GM18909 (cell line): ENCODE results near the gene ZNF319.
"Not testable (repeated sequence)": the region's sequence is repeated elsewhere in the genome, so short reads cannot be mapped to it uniquely, and the experiment has no call there.

ENCODE experiments used
- ATAC-seq: cut with Tn5 transposase; IDR thresholded peaks from one replicate; pipeline ENCODE4 v1.9.1; 2021; ENCODE audit warnings: mild to moderate bottlenecking; ENCODE audit not compliant: unreplicated experiment, poor library complexity

Gene ZNF319

GRCh38 chr16:58022601-58023371 lies 22.3 kb upstream of the ZNF319 start:
- no peak for ATAC-seq

- ATAC-seq = no peak
Observed at GRCh38 chr16:58021661-58022551, 21.4 kb upstream of the ZNF319 start.

GRCh38 chr16:58020628-58021521 lies 20.4 kb upstream of the ZNF319 start:
- no peak for ATAC-seq

GRCh38 chr16:58019866-58020538 lies 19.5 kb upstream of the ZNF319 start:
- no peak for ATAC-seq

- no peak for ATAC-seq
Observed at GRCh38 chr16:58018803-58019202, 18.3 kb upstream of the ZNF319 start.

- no peak for ATAC-seq
Observed at GRCh38 chr16:58016840-58017446, 16.5 kb upstream of the ZNF319 start.

GRCh38 chr16:58013201-58013956 lies 12.9 kb upstream of the ZNF319 start:
- ATAC-seq = no peak

- ATAC-seq = no peak
Observed at GRCh38 chr16:58012481-58012880, 12.0 kb upstream of the ZNF319 start.

- no peak for ATAC-seq
Observed at GRCh38 chr16:58011652-58012051, 11.2 kb upstream of the ZNF319 start.

- no peak for ATAC-seq
Observed at GRCh38 chr16:58010886-58011285, 10.4 kb upstream of the ZNF319 start.

GRCh38 chr16:58009856-58010416 lies 9.5 kb upstream of the ZNF319 start:
- ATAC-seq = no peak

- ATAC-seq = not testable (repeated sequence)
Observed at GRCh38 chr16:58004736-58005135, 4.3 kb upstream of the ZNF319 start.

- ATAC-seq = no peak
Observed at GRCh38 chr16:58002936-58003335, 2.5 kb upstream of the ZNF319 start.

GRCh38 chr16:58002416-58002800 lies 1.9 kb upstream of the ZNF319 start:
- no peak for ATAC-seq

GRCh38 chr16:58001781-58002415 lies 1.4 kb upstream of the ZNF319 start:
- ATAC-seq = no peak

- peak; percentile 81 for ATAC-seq
Observed at GRCh38 chr16:58000706-58001676, 519 bp upstream of the ZNF319 start, which contains the start of gene USB1. USB1 (plus strand) TSS chr16:58001407; CDS start chr16:58001484, 77 bp downstream.
